Neural cell (in vitro differentiated cells): ENCODE measurements around the gene GALNT2. TPM values are rescaled to one million over a fixed set of nuclear protein-coding genes. Genes with fewer than 3 reads are reported as not detected.

Experiments used
- H2AFZ ChIP-seq: fragments of 200-600, 300-800 bp; sonication (generic), shearing (Covaris generic); 2 replicates; pipeline ENCODE4 v1.6.0; 2014; ENCODE audit warnings: low read depth, mild to moderate bottlenecking, antibody characterized with exemption, low read length, moderate library complexity
- H3F3A ChIP-seq: fragments of 200-600 bp; shearing (Covaris generic); 2 replicates; pipeline ENCODE4 v1.6.1; 2016; ENCODE audit warnings: mild to moderate bottlenecking, moderate library complexity, mixed read lengths, antibody characterized with exemption, low read length; ENCODE audit not compliant: insufficient read depth, poor library complexity, severe bottlenecking
- H3K27ac ChIP-seq: fragments of 200-600, 300-800 bp; sonication (generic), shearing (Covaris generic); 2 replicates; pipeline ENCODE4 v1.5.1; 2014; ENCODE audit warnings: mild to moderate bottlenecking, low read length, moderate library complexity
- H3K27me3 ChIP-seq: fragments of 300-800, 200-600 bp; sonication (generic), shearing (Covaris generic); 2 replicates; pipeline ENCODE4 v1.6.0; 2014; ENCODE audit warnings: mild to moderate bottlenecking, low read depth, low read length, moderate library complexity; ENCODE audit not compliant: insufficient read depth
- H3K36me3 ChIP-seq: fragments of 300-800, 200-600 bp; sonication (generic), shearing (Covaris generic); 2 replicates; pipeline ENCODE4 v1.5.1; 2014; ENCODE audit warnings: mild to moderate bottlenecking, antibody characterized with exemption, low read length, moderate library complexity; ENCODE audit not compliant: insufficient read depth
- H3K4me2 ChIP-seq: fragments of 300-800, 200-600 bp; sonication (generic), shearing (Covaris generic); 2 replicates; pipeline ENCODE4 v1.6.0; 2014; ENCODE audit warnings: mild to moderate bottlenecking, low read length
- H3K4me3 ChIP-seq: fragments of 300-800, 200-600 bp; sonication (generic), shearing (Covaris generic); 2 replicates; pipeline ENCODE4 v1.5.1; 2014; ENCODE audit warnings: mild to moderate bottlenecking, low read length, moderate library complexity
- H3K79me2 ChIP-seq: fragments of 200-600 bp; shearing (Covaris generic); replicated peaks from 2 replicates; pipeline ENCODE4 v1.6.0; 2014; ENCODE audit warnings: mild to moderate bottlenecking, low read length, moderate library complexity; ENCODE audit not compliant: insufficient read depth
- H3K9ac ChIP-seq: fragments of 300-800, 200-600 bp; sonication (generic), shearing (Covaris generic); 2 replicates; pipeline ENCODE4 v1.6.1; 2016; ENCODE audit warnings: mild to moderate bottlenecking, low read length, mixed read lengths
- H3K9me2 ChIP-seq: fragments of 200-600 bp; shearing (Covaris generic); 2 replicates; pipeline ENCODE4 v1.6.1; 2016; ENCODE audit warnings: mild to moderate bottlenecking, low read length, mixed read lengths; ENCODE audit not compliant: insufficient read depth
- H3K9me3 ChIP-seq: fragments of 200-600, 300-800 bp; sonication (generic), shearing (Covaris generic); 2 replicates; pipeline ENCODE4 v1.6.1; 2016; ENCODE audit warnings: mild to moderate bottlenecking, mixed run types, low read length, moderate library complexity, mixed read lengths
- H4K20me1 ChIP-seq: fragments of 200-600 bp; shearing (Covaris generic); 2 replicates; pipeline ENCODE4 v1.6.1; 2016; ENCODE audit warnings: mild to moderate bottlenecking, mixed run types; ENCODE audit not compliant: insufficient read depth
- CTCF ChIP-seq: fragments of 450-650 bp; IDR thresholded peaks from 2 replicates; pipeline ENCODE4 v1.5.1; 2014; ENCODE audit warnings: antibody characterized with exemption, mild to moderate bottlenecking, moderate library complexity; ENCODE audit not compliant: poor library complexity, severe bottlenecking
- EP300 ChIP-seq: fragments of 450-650 bp; conservative IDR thresholded peaks from 2 replicates; pipeline ENCODE4 v1.6.1; 2014; ENCODE audit warnings: antibody characterized with exemption, mild to moderate bottlenecking, moderate library complexity; ENCODE audit not compliant: poor library complexity, severe bottlenecking
- EZH2 ChIP-seq: fragments of 200-600, 300-800 bp; shearing (Covaris generic), sonication (generic); IDR thresholded peaks from 2 replicates; pipeline ENCODE4 v1.6.1; 2014; ENCODE audit warnings: antibody characterized with exemption, low read length, borderline replicate concordance, mild to moderate bottlenecking; ENCODE audit not compliant: insufficient read depth, poor library complexity, severe bottlenecking
- MXI1 ChIP-seq: fragments of 450-650 bp; conservative IDR thresholded peaks from 2 replicates; pipeline ENCODE4 v1.6.1; 2014; ENCODE audit warnings: antibody characterized with exemption, mild to moderate bottlenecking; ENCODE audit not compliant: poor library complexity, severe bottlenecking
- POLR2AphosphoS5 ChIP-seq: IDR thresholded peaks from 2 replicates; pipeline ENCODE4 v1.6.1; 2012
- REST ChIP-seq: IDR thresholded peaks from 2 replicates; pipeline ENCODE4 v1.6.1; 2012; ENCODE audit warnings: borderline replicate concordance
- SMC3 ChIP-seq: fragments of 450-650 bp; conservative IDR thresholded peaks from 2 replicates; pipeline ENCODE4 v1.6.1; 2014; ENCODE audit warnings: antibody characterized with exemption, mild to moderate bottlenecking, moderate library complexity; ENCODE audit not compliant: poor library complexity
- TAF1 ChIP-seq: IDR thresholded peaks from 2 replicates; pipeline ENCODE4 v1.6.1; 2012; ENCODE audit warnings: low read depth
- polyA plus RNA-seq: library from polyadenylated mRNA; depleted of rRNA; stranded (reverse); fragments of >200 nt; gene quantifications from 2 replicates; pipeline ENCODE4 v1.2.3, GENCODE V29; 2014

Gene GALNT2
- polyA plus RNA-seq, 1 donor from 2014 or later = 38.8 TPM

GRCh38 chr1:230100932-230101331, 33.9 kb downstream of the GALNT2 start:
- H3K9me2 ChIP-seq = no peaks in the 10 kb centered on the region
- no peak for TF ChIP-seq POLR2AphosphoS5
- TF ChIP-seq SMC3 = no peak
- TF ChIP-seq MXI1 = no peak
- no peak for TF ChIP-seq REST
- no peak for TF ChIP-seq EZH2
- no peak for TF ChIP-seq EP300
- TF ChIP-seq TAF1 = no peak
- no peak overlapping the region for H3K27ac ChIP-seq
- no peak overlapping the region for H3K4me3 ChIP-seq
- H4K20me1 ChIP-seq = no peaks in the 10 kb centered on the region
- H3K9me3 ChIP-seq = no peaks in the 10 kb centered on the region
- H3K4me2 ChIP-seq = no peak overlapping the region
- no peak overlapping the region for H2AFZ ChIP-seq
- H3K27me3 ChIP-seq = no peaks in the 10 kb centered on the region
- no peaks in the 10 kb centered on the region for H3F3A ChIP-seq
- no peak overlapping the region for H3K9ac ChIP-seq
- no peaks in the 10 kb centered on the region for H3K36me3 ChIP-seq
- H3K79me2 ChIP-seq = peaks cover 9% of the 10 kb centered on the region

- Histone ChIP-seq H3K36me3 (no peaks in the 10 kb centered on the region), H3K9me3 (no peaks in the 10 kb centered on the region), H3F3A (no peaks in the 10 kb centered on the region), H3K9me2 (no peaks in the 10 kb centered on the region), H2AFZ (no peak overlapping the region), H4K20me1 (no peaks in the 10 kb centered on the region), H3K9ac (no peak overlapping the region), H3K27ac (no peak overlapping the region), H3K4me3 (no peak overlapping the region), H3K79me2 (peaks cover 9% of the 10 kb centered on the region), H3K4me2 (no peak overlapping the region), H3K27me3 (no peaks in the 10 kb centered on the region)
- no peak for TF ChIP-seq SMC3
Observed at GRCh38 chr1:230101556-230101955, 34.5 kb downstream of the GALNT2 start.

DNA sequence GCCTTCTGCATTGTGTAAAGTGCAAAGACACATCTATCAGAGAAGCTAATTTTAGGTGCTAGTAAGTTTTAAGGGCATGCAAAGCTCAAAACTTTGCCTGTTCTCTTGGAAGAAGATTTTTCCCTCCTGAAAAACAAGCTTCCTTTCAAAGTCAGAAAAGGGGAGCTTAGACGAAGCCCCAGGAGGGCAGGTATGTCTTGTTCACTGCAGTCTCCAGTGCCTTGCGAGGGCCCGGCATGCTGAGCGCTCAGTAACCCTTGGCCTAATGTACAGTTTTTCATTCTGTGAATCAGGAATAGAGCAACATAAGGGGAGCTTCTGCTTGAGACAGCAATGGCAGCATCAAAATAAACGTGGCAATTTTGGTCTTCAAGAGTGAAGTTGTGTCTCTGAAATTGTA, 35.0 kb downstream of the GALNT2 start:
- Histone ChIP-seq H3K9ac (no peak overlapping the region), H3K27me3 (no peaks in the 10 kb centered on the region), H3K79me2 (peaks cover 9% of the 10 kb centered on the region), H3K9me3 (no peaks in the 10 kb centered on the region), H3K4me3 (no peak overlapping the region), H2AFZ (no peak overlapping the region), H3F3A (no peaks in the 10 kb centered on the region), H3K4me2 (no peak overlapping the region), H3K27ac (no peak overlapping the region), H4K20me1 (no peaks in the 10 kb centered on the region), H3K9me2 (no peaks in the 10 kb centered on the region), H3K36me3 (no peaks in the 10 kb centered on the region)
- TF ChIP-seq SMC3 = no peak
- TF ChIP-seq TAF1 = no peak
- TF ChIP-seq EP300 = no peak
- no peak for TF ChIP-seq CTCF
